HG03108 (cell line): ENCODE data around the gene VENTX.
"Not testable (repeated sequence)": the region's sequence is repeated elsewhere in the genome, so short reads cannot be mapped to it uniquely, and the experiment has no call there.

Source experiments
- ATAC-seq: cut with Tn5 transposase; IDR thresholded peaks from one replicate; pipeline ENCODE4 v1.9.1; 2021; ENCODE audit warnings: moderate library complexity; ENCODE audit not compliant: unreplicated experiment

Gene VENTX

GRCh38 chr10:133234796-133235195 is 2.9 kb upstream of the VENTX start:
- ATAC-seq: not testable (repeated sequence)

GRCh38 chr10:133235265-133235855 is 2.3 kb upstream of the VENTX start:
- no peak for ATAC-seq

GRCh38 chr10:133235932-133236331 is 1.7 kb upstream of the VENTX start:
- no peak for ATAC-seq

- no peak for ATAC-seq
Observed at GRCh38 chr10:133236401-133237240, 1.0 kb upstream of the VENTX start.

- ATAC-seq: no peak
Observed at GRCh38 chr10:133237241-133237587, 441 bp upstream of the VENTX start.

- ATAC-seq: no peak
Observed at GRCh38 chr10:133238466-133238804, 780 bp downstream of the VENTX start.

GRCh38 chr10:133239990-133240389 is 2.3 kb downstream of the VENTX start:
- no peak for ATAC-seq

- ATAC-seq: no peak
Observed at GRCh38 chr10:133241501-133242205, 4.0 kb downstream of the VENTX start.

GRCh38 chr10:133242611-133243356 is 5.1 kb downstream of the VENTX start:
- ATAC-seq: no peak

GRCh38 chr10:133243593-133243992 is 5.9 kb downstream of the VENTX start:
- ATAC-seq: no peak

- ATAC-seq: no peak
Observed at GRCh38 chr10:133245439-133246235, 8.0 kb downstream of the VENTX start.

- ATAC-seq: no peak
Observed at GRCh38 chr10:133246236-133246626, 8.6 kb downstream of the VENTX start.

- ATAC-seq: no peak
Observed at GRCh38 chr10:133247681-133248333, 10.2 kb downstream of the VENTX start.

- no peak for ATAC-seq
Observed at GRCh38 chr10:133248334-133248715, 10.7 kb downstream of the VENTX start.

- no peak for ATAC-seq
Observed at GRCh38 chr10:133249094-133249780, 11.6 kb downstream of the VENTX start.

- no peak for ATAC-seq
Observed at GRCh38 chr10:133249975-133250754, 12.5 kb downstream of the VENTX start.

GRCh38 chr10:133251388-133252222 is 13.9 kb downstream of the VENTX start:
- no peak for ATAC-seq

GRCh38 chr10:133252223-133252552 is 14.5 kb downstream of the VENTX start:
- ATAC-seq: no peak
